ENCODE measurements around the gene NEDD4L. TPM values are rescaled to one million over a fixed set of nuclear protein-coding genes. Genes with fewer than 3 reads are reported as not detected.

NEDD4L gene
- total and polyA plus RNA-seq, 5 donors from 2014 or later: 4.4 to 19.6 (median 7.8) TPM

DNA sequence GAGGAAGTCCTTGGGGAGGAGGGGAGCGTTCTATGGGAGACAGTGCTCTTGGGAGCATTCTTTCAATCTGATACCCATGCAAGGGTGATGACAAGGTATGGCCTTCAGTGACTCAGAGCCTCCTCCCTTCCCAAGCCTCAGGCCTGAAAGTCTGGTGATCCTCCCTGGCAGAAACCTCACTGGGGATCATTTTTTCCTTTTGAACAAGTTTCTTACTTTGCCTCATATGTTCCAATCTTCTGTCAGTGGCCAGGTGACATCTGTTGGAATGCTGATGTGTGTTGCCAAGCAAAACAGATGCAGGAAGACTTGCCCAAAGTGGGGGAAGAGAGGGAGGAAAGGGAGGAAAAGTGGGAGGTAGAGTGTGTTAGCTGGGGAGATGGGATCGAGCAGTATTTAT, 224.8 kb downstream of the NEDD4L start:
- no peak overlapping the region for H3K4me3 ChIP-seq (ENCODE audit: low read depth, low read length)
- H3K27me3 ChIP-seq (ENCODE audit: control insufficient read depth, insufficient read depth, low read length): no peaks in the 10 kb centered on the region
- H3K27ac ChIP-seq (ENCODE audit: insufficient read depth, low read length, poor library complexity, severe bottlenecking): no peak overlapping the region
- Mint-ChIP-seq H3K27me3 (peaks cover 5% of the 10 kb centered on the region), H3K36me3 (peaks cover 5% of the 10 kb centered on the region), H3K27ac (no peak overlapping the region), H3K4me1 (peaks cover 5 to 18% (median 9%) of the 10 kb centered on the region in 4 donors), H3K4me3 (no peak overlapping the region), H3K9me3 (no peaks in the 10 kb centered on the region)
- H3K4me1 ChIP-seq (ENCODE audit: control insufficient read depth, insufficient read depth, low read length, poor library complexity, severe bottlenecking): peaks cover 9% of the 10 kb centered on the region
- ATAC-seq (ENCODE audit: low read depth in 2 of 2) (no peak), DNase-seq (no peak)
- H3K9me3 ChIP-seq (ENCODE audit: control insufficient read depth in 2 of 2, low read length in 2 of 2): no peaks in the 10 kb centered on the region
- no peaks in the 10 kb centered on the region for H3K36me3 ChIP-seq (ENCODE audit: control insufficient read depth, insufficient read depth, low read length)

DNA sequence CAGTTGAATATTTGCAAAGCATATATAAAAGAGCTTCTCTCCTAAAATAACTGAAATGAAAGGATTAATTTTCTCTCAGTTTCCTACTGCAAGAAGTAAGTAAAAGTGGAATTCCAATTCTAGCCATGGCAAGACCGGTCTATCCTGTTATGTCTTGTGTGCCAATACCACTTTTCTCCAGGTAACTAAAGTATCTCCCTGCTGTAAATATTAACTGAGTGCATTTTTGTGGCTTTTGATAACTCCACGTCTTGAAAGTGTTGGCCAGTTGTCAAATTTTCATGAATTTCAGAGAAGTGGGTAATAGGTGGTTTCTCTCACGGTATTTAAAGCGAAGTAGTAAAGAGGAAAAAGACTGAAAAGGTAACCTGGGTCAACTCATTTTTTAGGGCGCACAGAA, 225.9 kb downstream of the NEDD4L start:
- ATAC-seq (ENCODE audit: low read depth in 2 of 2) (no peak), DNase-seq (no peak)
- Histone ChIP-seq H3K27ac (ENCODE audit: insufficient read depth, low read length, poor library complexity, severe bottlenecking) (no peak overlapping the region), H3K36me3 (ENCODE audit: control insufficient read depth, insufficient read depth, low read length) (no peaks in the 10 kb centered on the region), H3K4me1 (ENCODE audit: control insufficient read depth, insufficient read depth, low read length, poor library complexity, severe bottlenecking) (peaks cover 9% of the 10 kb centered on the region), H3K9me3 (ENCODE audit: control insufficient read depth in 2 of 2, low read length in 2 of 2) (no peaks in the 10 kb centered on the region), H3K4me3 (ENCODE audit: low read depth, low read length) (no peak overlapping the region), H3K27me3 (ENCODE audit: control insufficient read depth, insufficient read depth, low read length) (no peaks in the 10 kb centered on the region)
- Mint-ChIP-seq H3K9me3 (no peaks in the 10 kb centered on the region), H3K4me3 (no peak overlapping the region), H3K27me3 (peaks cover 3% of the 10 kb centered on the region), H3K36me3 (peaks cover 5% of the 10 kb centered on the region), H3K4me1 (peaks cover 5 to 23% (median 9%) of the 10 kb centered on the region in 4 donors), H3K27ac (no peak overlapping the region)

DNA sequence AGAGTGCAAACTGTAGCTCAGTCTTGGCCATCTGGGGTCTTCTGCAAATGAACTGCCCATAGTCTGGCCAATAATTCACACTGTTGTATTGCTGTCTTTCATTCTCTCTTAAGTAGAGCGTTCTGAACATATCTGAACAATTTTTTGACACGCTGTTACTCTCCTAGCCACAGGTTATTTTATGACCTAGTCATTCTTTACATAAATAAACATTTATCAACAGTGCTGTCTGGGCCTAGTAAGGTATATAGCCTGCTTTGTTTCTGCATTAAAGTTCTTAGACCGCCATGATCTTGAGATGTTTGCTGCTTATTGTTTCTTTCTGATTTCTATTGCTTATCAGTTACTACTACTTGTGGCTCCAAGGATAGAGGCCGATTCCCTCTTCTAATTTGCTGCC, 226.4 kb downstream of the NEDD4L start:
- no peak overlapping the region for H3K27ac Mint-ChIP-seq
- ATAC-seq (ENCODE audit: low read depth in 2 of 2) (no peak), DNase-seq (no peak)
- H3K4me1 Mint-ChIP-seq: peaks cover 5 to 23% (median 9%) of the 10 kb centered on the region in 4 donors
- H3K27me3 ChIP-seq (ENCODE audit: control insufficient read depth, insufficient read depth, low read length): no peaks in the 10 kb centered on the region
- H3K9me3 ChIP-seq (ENCODE audit: control insufficient read depth in 2 of 2, low read length in 2 of 2): no peaks in the 10 kb centered on the region
- H3K27me3 Mint-ChIP-seq: no peaks in the 10 kb centered on the region
- no peak overlapping the region for H3K4me3 ChIP-seq (ENCODE audit: low read depth, low read length)
- H3K36me3 ChIP-seq (ENCODE audit: control insufficient read depth, insufficient read depth, low read length): no peaks in the 10 kb centered on the region
- H3K27ac ChIP-seq (ENCODE audit: insufficient read depth, low read length, poor library complexity, severe bottlenecking): no peak overlapping the region
- H3K9me3 Mint-ChIP-seq: no peaks in the 10 kb centered on the region
- peaks cover 5% of the 10 kb centered on the region for H3K36me3 Mint-ChIP-seq
- H3K4me3 Mint-ChIP-seq: no peak overlapping the region
- H3K4me1 ChIP-seq (ENCODE audit: control insufficient read depth, insufficient read depth, low read length, poor library complexity, severe bottlenecking): peaks cover 9% of the 10 kb centered on the region

DNA sequence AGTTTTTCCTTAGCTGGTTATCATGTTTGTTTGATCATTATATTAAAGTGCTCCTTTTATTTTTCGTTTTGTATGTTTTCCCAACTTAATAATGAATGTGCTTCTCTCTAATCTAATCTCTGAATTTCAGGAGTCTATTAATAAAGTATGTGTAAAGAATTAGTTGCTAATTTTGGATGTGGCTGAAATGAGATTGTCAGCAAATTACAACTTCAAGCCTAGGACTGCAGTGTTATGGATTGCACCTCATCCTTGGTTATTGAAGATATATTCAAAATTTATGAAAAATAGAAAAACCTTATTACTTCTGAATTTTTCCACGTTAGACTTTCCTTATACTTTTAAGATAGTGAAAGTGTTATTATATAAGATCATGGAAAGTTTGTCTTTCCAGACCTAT, 227.7 kb downstream of the NEDD4L start:
- no peaks in the 10 kb centered on the region for H3K36me3 ChIP-seq (ENCODE audit: control insufficient read depth, insufficient read depth, low read length)
- no peak overlapping the region for H3K4me3 ChIP-seq (ENCODE audit: low read depth, low read length)
- no peaks in the 10 kb centered on the region for H3K9me3 ChIP-seq (ENCODE audit: control insufficient read depth in 2 of 2, low read length in 2 of 2)
- DNase-seq (no peak), ATAC-seq (ENCODE audit: low read depth in 2 of 2) (no peak)
- H3K27me3 Mint-ChIP-seq: no peaks in the 10 kb centered on the region
- peaks cover 5 to 24% (median 9%) of the 10 kb centered on the region in 4 donors for H3K4me1 Mint-ChIP-seq
- peaks cover 9% of the 10 kb centered on the region for H3K4me1 ChIP-seq (ENCODE audit: control insufficient read depth, insufficient read depth, low read length, poor library complexity, severe bottlenecking)
- H3K27ac ChIP-seq (ENCODE audit: insufficient read depth, low read length, poor library complexity, severe bottlenecking): no peak overlapping the region
- H3K4me3 Mint-ChIP-seq: no peak overlapping the region
- H3K36me3 Mint-ChIP-seq: peaks cover 5% of the 10 kb centered on the region
- no peaks in the 10 kb centered on the region for H3K9me3 Mint-ChIP-seq
- H3K27me3 ChIP-seq (ENCODE audit: control insufficient read depth, insufficient read depth, low read length): no peaks in the 10 kb centered on the region
- no peak overlapping the region for H3K27ac Mint-ChIP-seq

DNA sequence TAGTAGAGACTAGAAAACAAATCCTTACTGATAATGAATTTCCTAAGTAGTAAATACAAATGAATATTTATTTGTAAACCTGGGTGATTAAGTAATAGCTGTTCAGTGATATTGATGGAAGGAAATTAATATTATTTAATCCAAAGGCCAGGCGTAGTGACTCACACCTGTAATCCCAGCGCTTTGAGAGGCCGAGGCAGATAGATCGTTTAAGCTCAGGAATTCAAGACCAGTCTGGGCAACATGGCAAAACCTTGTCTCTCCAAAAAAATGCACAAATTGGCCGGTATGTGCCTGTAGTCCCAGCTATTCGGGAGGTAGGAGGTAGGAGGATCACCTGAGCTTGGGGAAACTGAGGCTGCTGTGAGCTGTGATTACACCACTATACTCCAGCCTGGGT, 228.2 kb downstream of the NEDD4L start:
- no peaks in the 10 kb centered on the region for H3K27me3 Mint-ChIP-seq
- no peak overlapping the region for H3K27ac ChIP-seq (ENCODE audit: insufficient read depth, low read length, poor library complexity, severe bottlenecking)

DNA sequence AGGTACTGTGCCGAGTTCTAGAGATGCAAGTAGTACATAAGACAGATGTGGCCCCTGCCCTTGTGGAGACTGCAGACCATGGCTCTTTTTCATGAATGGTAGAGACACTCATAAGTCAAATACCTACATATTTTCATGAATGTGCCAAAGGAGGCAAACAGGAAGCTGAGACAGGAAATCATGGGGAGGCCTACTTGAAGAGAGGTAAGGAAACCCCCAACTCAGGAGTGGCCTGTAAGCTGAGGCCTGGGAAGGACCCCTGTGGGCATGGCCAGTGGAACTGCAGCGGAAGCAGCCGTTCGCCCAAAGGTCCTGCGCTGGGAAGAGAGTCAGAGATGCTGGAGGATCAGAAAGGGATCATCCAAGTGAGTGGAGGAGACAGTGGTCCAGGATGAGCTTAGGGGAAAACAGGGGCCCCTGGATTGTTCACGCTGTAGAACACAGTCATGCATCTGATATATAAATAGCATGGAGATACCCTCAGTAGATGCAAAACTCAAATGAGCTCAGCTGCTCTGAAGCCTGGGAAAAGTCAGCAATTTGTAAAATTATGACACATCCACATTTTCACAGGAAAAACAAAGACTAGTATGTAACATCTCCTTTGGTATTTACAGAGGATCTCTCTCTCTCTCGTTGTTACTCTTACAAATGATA, 228.9 kb downstream of the NEDD4L start:
- Mint-ChIP-seq H3K27me3 (no peaks in the 10 kb centered on the region), H3K9me3 (no peaks in the 10 kb centered on the region), H3K4me3 (peak overlapping the region in 3 of 4 donors; percentile 44 to 78 (median 78)), H3K4me1 (peaks cover 5 to 25% (median 9%) of the 10 kb centered on the region in 4 donors), H3K36me3 (peaks cover 5% of the 10 kb centered on the region), H3K27ac (peak overlapping the region; percentile 11 to 63 (median 58))
- Histone ChIP-seq H3K4me1 (ENCODE audit: control insufficient read depth, insufficient read depth, low read length, poor library complexity, severe bottlenecking) (peaks cover 9% of the 10 kb centered on the region), H3K4me3 (ENCODE audit: low read depth, low read length) (no peak overlapping the region), H3K27me3 (ENCODE audit: control insufficient read depth, insufficient read depth, low read length) (no peaks in the 10 kb centered on the region), H3K9me3 (ENCODE audit: control insufficient read depth in 2 of 2, low read length in 2 of 2) (no peaks in the 10 kb centered on the region), H3K36me3 (ENCODE audit: control insufficient read depth, insufficient read depth, low read length) (no peaks in the 10 kb centered on the region), H3K27ac (ENCODE audit: insufficient read depth, low read length, poor library complexity, severe bottlenecking) (no peak overlapping the region)
- ATAC-seq (ENCODE audit: low read depth in 2 of 2) (peak in 1 of 2 donors; percentile 46), DNase-seq (peak in 1 of 3 donors; percentile 63)

More for the DNA sequence above, 228.2 kb downstream of the NEDD4L start:
- Mint-ChIP-seq H3K4me1 (peaks cover 5 to 25% (median 9%) of the 10 kb centered on the region in 4 donors), H3K4me3 (no peak overlapping the region), H3K9me3 (no peaks in the 10 kb centered on the region), H3K36me3 (peaks cover 5% of the 10 kb centered on the region), H3K27ac (no peak overlapping the region)
- no peak for ATAC-seq (ENCODE audit: low read depth in 2 of 2)
- H3K27me3 ChIP-seq (ENCODE audit: control insufficient read depth, insufficient read depth, low read length): no peaks in the 10 kb centered on the region
- no peaks in the 10 kb centered on the region for H3K36me3 ChIP-seq (ENCODE audit: control insufficient read depth, insufficient read depth, low read length)
- no peak overlapping the region for H3K4me3 ChIP-seq (ENCODE audit: low read depth, low read length)
- no peaks in the 10 kb centered on the region for H3K9me3 ChIP-seq (ENCODE audit: control insufficient read depth in 2 of 2, low read length in 2 of 2)
- DNase-seq: no peak
- peaks cover 9% of the 10 kb centered on the region for H3K4me1 ChIP-seq (ENCODE audit: control insufficient read depth, insufficient read depth, low read length, poor library complexity, severe bottlenecking)

DNA sequence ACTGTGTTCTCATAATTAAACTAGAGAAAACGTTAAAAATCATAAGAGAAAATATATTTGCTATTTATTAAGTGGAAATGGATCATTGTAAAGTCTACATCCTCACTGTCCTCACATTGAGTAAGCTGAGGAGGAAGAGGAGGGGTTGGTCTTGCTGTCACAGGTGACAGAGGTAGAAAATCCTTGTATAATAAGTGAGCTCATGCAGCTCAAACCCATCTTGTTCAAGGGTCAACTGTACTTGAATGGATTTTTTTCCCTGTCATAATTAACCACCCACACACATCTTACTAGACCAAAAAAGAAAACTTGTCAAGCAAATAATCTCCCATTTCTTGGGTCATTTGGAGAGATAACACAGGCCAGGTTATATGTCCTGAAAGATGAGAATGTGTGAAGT, 231.2 kb downstream of the NEDD4L start:
- Histone ChIP-seq H3K27me3 (ENCODE audit: control insufficient read depth, insufficient read depth, low read length) (no peaks in the 10 kb centered on the region), H3K4me1 (ENCODE audit: control insufficient read depth, insufficient read depth, low read length, poor library complexity, severe bottlenecking) (peaks cover 9% of the 10 kb centered on the region), H3K4me3 (ENCODE audit: low read depth, low read length) (no peak overlapping the region), H3K36me3 (ENCODE audit: control insufficient read depth, insufficient read depth, low read length) (no peaks in the 10 kb centered on the region), H3K9me3 (ENCODE audit: control insufficient read depth in 2 of 2, low read length in 2 of 2) (no peaks in the 10 kb centered on the region), H3K27ac (ENCODE audit: insufficient read depth, low read length, poor library complexity, severe bottlenecking) (no peak overlapping the region)
- no peak overlapping the region for H3K4me3 Mint-ChIP-seq
- peaks cover 5 to 25% (median 9%) of the 10 kb centered on the region in 4 donors for H3K4me1 Mint-ChIP-seq
- no peaks in the 10 kb centered on the region for H3K9me3 Mint-ChIP-seq
- no peak for DNase-seq
- no peak overlapping the region for H3K27ac Mint-ChIP-seq
- no peaks in the 10 kb centered on the region for H3K27me3 Mint-ChIP-seq
- no peak for ATAC-seq (ENCODE audit: low read depth in 2 of 2)
- H3K36me3 Mint-ChIP-seq: peaks cover 5% of the 10 kb centered on the region

Measured in CD4-positive, CD25-positive, alpha-beta regulatory T cell (primary cell).